Cardiac muscle cell (in vitro differentiated cells and primary cell): Measurements from ENCODE around the gene FHL5. TPM values are rescaled to one million over a fixed set of nuclear protein-coding genes. Genes with fewer than 3 reads are reported as not detected.

Source experiments
- DNase-seq, 2 donors: peaks; one replicate each; pipeline versions ENCODE4 v3.0.0 to v3.0.0-alpha.2; 2010 to 2017; ENCODE audit warnings: low read depth in 1 of 2, low spot score in 1 of 2
- H3K27ac ChIP-seq: fragments of 200-600 bp; sonication (generic); 2 replicates; pipeline ENCODE4 v1.5.1; 2016
- H3K27me3 ChIP-seq: fragments of 200-600 bp; sonication (generic); 2 replicates; pipeline ENCODE4 v1.6.0; 2016; ENCODE audit warnings: control low read depth
- H3K36me3 ChIP-seq: fragments of 200-600 bp; sonication (generic); 2 replicates; pipeline ENCODE4 v1.5.1; 2016; ENCODE audit warnings: control low read depth
- H3K4me1 ChIP-seq: fragments of 200-600 bp; sonication (generic); 2 replicates; pipeline ENCODE4 v1.8.1; 2017; ENCODE audit warnings: low read depth, mild to moderate bottlenecking, mixed run types
- H3K4me3 ChIP-seq: fragments of 200-600 bp; sonication (generic); 2 replicates; pipeline ENCODE4 v1.5.1; 2016; ENCODE audit warnings: mild to moderate bottlenecking
- H3K9me3 ChIP-seq: fragments of 200-600 bp; sonication (generic); 2 replicates; pipeline ENCODE4 v1.5.1; 2017; ENCODE audit warnings: low read depth, mild to moderate bottlenecking, control low read depth
- CTCF ChIP-seq: IDR thresholded peaks from 2 replicates; pipeline ENCODE4 v1.5.1; 2012; ENCODE audit warnings: low read depth, mild to moderate bottlenecking, low read length
- polyA plus RNA-seq: library from polyadenylated mRNA; unstranded; fragments of >200 nt; fragmentation: Nextera tagmentation; extraction: Ambion mirVana; gene quantifications from 2 replicates; pipeline ENCODE4 v1.2.1, GENCODE V29; 2016
- total RNA-seq: library from RNA; depleted of rRNA; stranded (reverse); fragments of >200 nt; gene quantifications from 2 replicates; pipeline ENCODE4 v1.2.3, GENCODE V29; 2016

FHL5 gene
- total and polyA plus RNA-seq, 2 experiments from 2014 or later = not detected

DNA sequence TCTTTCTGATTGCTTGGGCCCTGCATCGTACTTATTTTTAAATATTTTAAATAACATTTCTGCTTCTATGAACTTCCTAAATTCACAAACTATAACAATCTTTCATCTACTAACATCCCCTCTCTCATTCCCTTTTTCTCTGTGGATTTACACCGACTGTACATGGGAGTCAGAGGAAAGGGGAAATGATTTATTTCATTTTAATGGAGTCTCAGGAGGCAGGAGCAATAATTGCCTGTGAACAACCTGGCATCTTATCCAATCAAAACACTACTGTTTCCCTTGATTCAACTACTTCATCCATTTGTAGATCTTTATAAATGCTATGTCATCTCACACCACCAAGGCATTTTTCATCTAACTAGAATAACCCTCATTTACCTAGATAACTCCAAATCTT is 89.6 kb downstream of the FHL5 start:
- Histone ChIP-seq H3K4me3 (no peak overlapping the region), H3K4me1 (no peaks in the 10 kb centered on the region), H3K27me3 (no peaks in the 10 kb centered on the region), H3K36me3 (no peaks in the 10 kb centered on the region), H3K27ac (no peak overlapping the region), H3K9me3 (no peaks in the 10 kb centered on the region)
- no peak for TF ChIP-seq CTCF
- no peak for DNase-seq

- H3K27me3 ChIP-seq = no peaks in the 10 kb centered on the region
- no peak for DNase-seq
- no peak overlapping the region for H3K4me3 ChIP-seq
- no peaks in the 10 kb centered on the region for H3K9me3 ChIP-seq
- H3K4me1 ChIP-seq = no peaks in the 10 kb centered on the region
- no peak overlapping the region for H3K27ac ChIP-seq
- no peaks in the 10 kb centered on the region for H3K36me3 ChIP-seq
- no peak for TF ChIP-seq CTCF
Observed at GRCh38 chr6:96653181-96653580, 90.3 kb downstream of the FHL5 start.

GRCh38 chr6:96656567-96656966 is 93.6 kb downstream of the FHL5 start:
- Histone ChIP-seq H3K27ac (no peak overlapping the region), H3K4me3 (no peak overlapping the region), H3K4me1 (no peaks in the 10 kb centered on the region), H3K36me3 (no peaks in the 10 kb centered on the region), H3K9me3 (no peaks in the 10 kb centered on the region), H3K27me3 (no peaks in the 10 kb centered on the region)
- no peak for DNase-seq
- TF ChIP-seq CTCF = no peak

GRCh38 chr6:96657344-96657743 is 94.4 kb downstream of the FHL5 start:
- no peak for TF ChIP-seq CTCF
- H3K4me3 ChIP-seq = no peak overlapping the region

GRCh38 chr6:96659084-96659845 is 96.3 kb downstream of the FHL5 start:
- Histone ChIP-seq H3K9me3 (no peaks in the 10 kb centered on the region), H3K4me1 (no peaks in the 10 kb centered on the region), H3K36me3 (no peaks in the 10 kb centered on the region), H3K27ac (no peak overlapping the region), H3K4me3 (no peak overlapping the region), H3K27me3 (no peaks in the 10 kb centered on the region)
- DNase-seq = no peak
- TF ChIP-seq CTCF = no peak

More at GRCh38 chr6:96657344-96657743, 94.4 kb downstream of the FHL5 start:
- H3K4me1 ChIP-seq = no peaks in the 10 kb centered on the region
- no peaks in the 10 kb centered on the region for H3K9me3 ChIP-seq
- no peak overlapping the region for H3K27ac ChIP-seq
- no peak for DNase-seq
- no peaks in the 10 kb centered on the region for H3K36me3 ChIP-seq
- no peaks in the 10 kb centered on the region for H3K27me3 ChIP-seq

Other genes with a start within 250 kb of the FHL5 start
- 17.5 and 26.2 TPM in 2 replicates for gene UFL1, start 41.3 kb upstream of the FHL5 start, total RNA-seq
- gene UFL1, start 41.3 kb upstream of the FHL5 start, polyA plus RNA-seq = 18.7 and 37.4 TPM in 2 replicates